Measurements from ENCODE around the gene DLGAP4. TPM values are rescaled to one million over a fixed set of nuclear protein-coding genes. Genes with fewer than 3 reads are reported as not detected.

The DLGAP4 gene
- total RNA-seq, 2 donors from 2014 or later = 62.9 to 78.2 TPM

GRCh38 chr20:36528176-36528874 is 222.2 kb downstream of the DLGAP4 start:
- Mint-ChIP-seq H3K9me3 (no peaks in the 10 kb centered on the region), H3K4me3 (no peak overlapping the region), H3K36me3 (ENCODE audit: low read depth) (peaks cover 40% of the 10 kb centered on the region), H3K27ac (no peak overlapping the region), H3K4me1 (peaks cover 4% of the 10 kb centered on the region), H3K27me3 (ENCODE audit: insufficient read depth) (no peaks in the 10 kb centered on the region)
- no peak overlapping the region for H3K27ac ChIP-seq (ENCODE audit: low read depth, low read length)
- 93 to 100% methylated on average over 9 to 18 of the region's 18 CpGs for WGBS, 2 experiments (ENCODE audit: insufficient coverage in 1 of 2, insufficient read length in 1 of 2)
- H3K4me1 ChIP-seq (ENCODE audit: control insufficient read depth, insufficient read depth, low read length) = no peaks in the 10 kb centered on the region
- no peak overlapping the region for H3K4me3 ChIP-seq (ENCODE audit: low read length)
- H3K9ac ChIP-seq (ENCODE audit: extremely low read depth, low read length, poor library complexity, severe bottlenecking) = no peak overlapping the region
- H3K27me3 ChIP-seq (ENCODE audit: control insufficient read depth, insufficient read depth, low read length, poor library complexity, severe bottlenecking) = no peaks in the 10 kb centered on the region
- TF ChIP-seq CTCF (conservative IDR thresholded peaks at IDR 0.05) = no peak
- H3K36me3 ChIP-seq (ENCODE audit: control insufficient read depth, insufficient read depth, low read length) = peaks cover 45% of the 10 kb centered on the region
- H3K9me3 ChIP-seq (ENCODE audit: control insufficient read depth, low read length) = no peaks in the 10 kb centered on the region
- DNase-seq = no peak

GRCh38 chr20:36528875-36529417 is 222.8 kb downstream of the DLGAP4 start:
- Histone ChIP-seq H3K27me3 (ENCODE audit: control insufficient read depth, insufficient read depth, low read length, poor library complexity, severe bottlenecking) (no peaks in the 10 kb centered on the region), H3K4me1 (ENCODE audit: control insufficient read depth, insufficient read depth, low read length) (no peaks in the 10 kb centered on the region), H3K36me3 (ENCODE audit: control insufficient read depth, insufficient read depth, low read length) (peaks cover 39% of the 10 kb centered on the region), H3K4me3 (ENCODE audit: low read length) (no peak overlapping the region), H3K27ac (ENCODE audit: low read depth, low read length) (no peak overlapping the region), H3K9me3 (ENCODE audit: control insufficient read depth, low read length) (no peaks in the 10 kb centered on the region), H3K9ac (ENCODE audit: extremely low read depth, low read length, poor library complexity, severe bottlenecking) (no peak overlapping the region)
- no peak for TF ChIP-seq CTCF (conservative IDR thresholded peaks at IDR 0.05)
- no peak for DNase-seq
- Mint-ChIP-seq H3K27me3 (ENCODE audit: insufficient read depth) (no peaks in the 10 kb centered on the region), H3K4me3 (no peak overlapping the region), H3K9me3 (no peaks in the 10 kb centered on the region), H3K36me3 (ENCODE audit: low read depth) (peaks cover 35% of the 10 kb centered on the region), H3K4me1 (peaks cover 4% of the 10 kb centered on the region), H3K27ac (peak overlapping the region; percentile 21)
- 92 to 96% methylated on average over 7 to 13 of the region's 14 CpGs for WGBS, 2 experiments (ENCODE audit: insufficient coverage in 1 of 2, insufficient read length in 1 of 2)

- Histone ChIP-seq H3K27ac (ENCODE audit: low read depth, low read length) (no peak overlapping the region), H3K36me3 (ENCODE audit: control insufficient read depth, insufficient read depth, low read length) (peaks cover 11% of the 10 kb centered on the region), H3K9ac (ENCODE audit: extremely low read depth, low read length, poor library complexity, severe bottlenecking) (no peak overlapping the region), H3K4me3 (ENCODE audit: low read length) (no peak overlapping the region), H3K27me3 (ENCODE audit: control insufficient read depth, insufficient read depth, low read length, poor library complexity, severe bottlenecking) (no peaks in the 10 kb centered on the region), H3K9me3 (ENCODE audit: control insufficient read depth, low read length) (no peaks in the 10 kb centered on the region), H3K4me1 (ENCODE audit: control insufficient read depth, insufficient read depth, low read length) (no peaks in the 10 kb centered on the region)
- no peak overlapping the region for H3K27ac Mint-ChIP-seq
- no peak for TF ChIP-seq CTCF (conservative IDR thresholded peaks at IDR 0.05)
- DNase-seq = no peak
- H3K4me3 Mint-ChIP-seq = no peak overlapping the region
- H3K27me3 Mint-ChIP-seq (ENCODE audit: insufficient read depth) = no peaks in the 10 kb centered on the region
- peaks cover 11% of the 10 kb centered on the region for H3K36me3 Mint-ChIP-seq (ENCODE audit: low read depth)
- H3K4me1 Mint-ChIP-seq = no peaks in the 10 kb centered on the region
- H3K9me3 Mint-ChIP-seq = no peaks in the 10 kb centered on the region
- 94 to 100% methylated on average over 8 to 10 of the region's 10 CpGs for WGBS, 2 experiments (ENCODE audit: insufficient coverage in 1 of 2, insufficient read length in 1 of 2)
Observed at GRCh38 chr20:36532388-36532787, 226.2 kb downstream of the DLGAP4 start.

Measured in endodermal cell (in vitro differentiated cells).